Measurements from ENCODE around the gene ZFAND6.

ZFAND6 gene

DNA sequence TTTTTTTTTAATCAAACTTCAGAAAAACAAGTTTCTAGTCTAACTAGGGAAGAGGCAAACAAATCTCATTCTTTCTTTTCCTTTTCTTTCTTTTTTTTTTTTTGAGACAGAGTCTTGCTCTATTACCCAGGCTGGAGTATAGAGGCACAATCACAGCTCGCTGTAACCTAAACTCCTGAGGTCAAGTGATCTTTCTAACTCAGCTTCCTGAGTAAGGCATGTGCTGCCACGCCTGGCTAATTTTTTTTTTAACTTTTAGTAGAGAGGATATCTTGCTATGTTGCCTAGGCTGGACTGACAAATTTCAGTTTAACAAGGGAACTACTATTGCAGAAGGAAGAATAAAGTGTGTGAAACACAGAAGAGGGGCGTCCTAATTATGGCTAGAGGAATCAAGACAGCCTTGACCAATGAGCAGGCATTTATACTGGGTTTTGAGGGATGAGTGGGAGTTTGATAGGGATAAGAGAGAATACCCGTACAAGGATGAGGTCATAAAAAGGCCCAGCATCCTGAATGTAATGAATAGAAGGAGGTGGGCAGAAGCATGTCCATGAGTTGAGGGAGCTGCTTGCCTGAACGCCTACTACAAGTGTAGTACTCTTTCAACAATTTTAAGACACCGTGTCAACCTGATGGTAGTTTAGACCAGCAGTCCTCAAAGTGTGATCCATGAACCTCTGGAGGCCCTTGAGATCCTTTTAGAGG, 6.7 kb upstream of the ZFAND6 start:
- DNase-seq (ENCODE audit: low read depth), result no peak

DNA sequence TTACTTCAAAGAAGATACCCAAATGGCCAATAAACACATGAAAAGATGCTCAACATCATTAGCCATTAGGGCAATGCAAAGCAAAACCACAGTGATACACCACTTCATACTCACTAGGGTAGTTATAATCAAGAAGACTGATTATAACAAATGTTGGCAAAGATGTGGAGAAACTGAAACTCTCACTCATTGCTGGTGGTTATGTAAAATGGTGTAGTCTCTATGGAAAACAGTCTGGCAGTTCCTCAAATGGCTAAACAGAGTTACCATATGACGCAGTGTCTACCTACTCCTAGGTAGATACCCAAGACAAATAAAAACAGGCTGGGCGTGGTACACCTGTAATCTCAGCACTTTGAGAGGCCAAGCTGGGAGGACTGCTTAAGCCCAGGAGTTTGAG, 3.5 kb upstream of the ZFAND6 start:
- no peak for DNase-seq (ENCODE audit: low read depth)

DNA sequence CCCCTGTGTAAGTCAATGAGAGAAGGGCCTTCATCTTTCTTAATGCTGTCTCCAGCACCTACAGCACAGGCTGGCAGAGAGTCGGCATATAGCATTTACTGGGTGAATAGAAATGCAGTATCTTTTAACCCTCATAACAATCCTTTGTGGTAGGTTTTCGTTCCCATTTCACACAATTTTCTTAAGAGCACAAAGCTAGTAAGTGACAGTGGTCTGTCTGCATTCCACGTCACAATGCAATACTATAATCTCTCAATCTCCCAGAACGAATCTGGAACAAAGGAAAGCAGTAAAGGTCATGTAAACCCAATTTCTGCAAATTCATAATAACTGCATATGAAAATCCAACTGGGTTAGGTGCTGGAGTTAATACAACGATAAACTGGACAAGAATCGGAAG, 1.4 kb upstream of the ZFAND6 start:
- DNase-seq (ENCODE audit: low read depth), result no peak

DNA sequence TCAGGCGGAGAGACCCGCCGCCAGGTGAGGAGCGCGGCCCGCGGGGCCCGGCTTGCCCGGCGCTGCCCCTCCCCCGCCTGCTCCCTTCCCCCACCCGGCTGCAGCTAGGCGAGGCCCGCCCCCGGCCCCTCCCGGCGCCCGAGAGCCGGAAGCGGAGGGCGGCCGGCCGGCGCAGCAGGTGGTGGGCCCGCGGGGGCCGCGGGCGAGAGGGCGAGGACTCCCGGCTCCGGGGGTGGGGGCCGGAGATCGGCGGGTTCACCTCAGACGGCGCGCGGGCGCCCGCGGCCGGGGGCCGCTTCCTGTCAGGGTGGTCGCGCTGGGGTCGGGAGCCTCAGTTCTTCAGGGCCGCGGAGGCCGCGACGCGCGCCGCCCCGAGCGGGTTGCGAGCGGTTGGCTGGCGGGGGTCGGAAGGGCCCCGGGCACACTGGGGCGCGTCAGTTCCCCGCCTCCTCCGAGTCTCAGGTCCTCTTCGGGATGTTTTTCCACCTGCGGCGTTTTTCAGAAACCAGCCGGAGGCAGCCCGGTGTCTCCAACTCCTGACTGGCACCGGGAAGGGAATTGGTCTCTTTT, 395 bp downstream of the ZFAND6 start:
- no peak for DNase-seq (ENCODE audit: low read depth)

DNA sequence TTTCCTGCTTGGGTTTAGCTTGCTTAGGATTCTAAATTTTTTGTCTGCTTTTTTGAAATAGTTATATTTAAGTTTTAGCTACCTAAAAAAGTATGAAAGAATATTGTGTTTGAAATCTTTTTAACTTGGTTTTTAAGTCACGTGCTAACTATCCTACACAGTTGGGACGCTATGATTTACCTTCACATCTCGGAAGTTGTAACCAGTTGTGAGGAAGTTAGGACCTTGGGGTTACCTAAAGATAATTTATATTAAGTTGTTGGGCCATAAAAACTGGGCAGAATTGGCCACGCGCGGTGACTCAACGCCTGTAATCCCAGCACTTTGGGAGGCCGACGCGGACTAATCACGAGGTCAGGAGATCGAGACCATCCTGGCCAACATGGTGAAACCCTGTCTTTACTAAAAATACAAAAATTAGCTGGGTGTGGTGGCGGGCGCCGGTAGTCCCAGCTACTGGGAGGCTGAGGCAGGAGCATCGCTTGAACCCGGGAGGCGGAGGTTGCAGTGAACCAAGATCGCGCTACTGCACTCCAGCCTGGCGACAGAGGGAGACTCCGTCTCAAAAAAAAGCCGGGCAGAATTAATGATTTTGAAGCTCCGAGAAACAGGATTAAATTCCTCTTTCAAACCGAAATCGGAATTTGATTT, 1.0 kb downstream of the ZFAND6 start:
- DNase-seq (ENCODE audit: low read depth), result no peak

DNA sequence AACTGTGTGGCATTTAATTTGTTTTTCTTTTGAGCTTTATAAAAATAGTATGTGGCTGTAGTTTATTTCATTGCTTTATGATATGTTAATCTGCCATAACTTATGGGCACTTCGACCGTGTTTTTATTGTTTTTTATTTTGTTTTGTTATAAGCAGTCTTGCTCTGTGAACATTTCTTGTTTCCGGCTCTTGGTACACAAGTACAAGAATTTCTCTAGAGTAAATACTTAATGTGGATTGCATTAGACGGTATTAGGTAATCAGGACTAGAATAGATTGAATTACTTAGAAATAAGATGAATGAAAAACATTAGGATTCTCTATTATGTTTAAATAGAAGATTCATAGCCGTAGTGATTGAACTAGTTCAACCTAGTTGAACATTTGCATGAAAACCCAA, 2.1 kb downstream of the ZFAND6 start:
- DNase-seq (ENCODE audit: low read depth), result no peak

DNA sequence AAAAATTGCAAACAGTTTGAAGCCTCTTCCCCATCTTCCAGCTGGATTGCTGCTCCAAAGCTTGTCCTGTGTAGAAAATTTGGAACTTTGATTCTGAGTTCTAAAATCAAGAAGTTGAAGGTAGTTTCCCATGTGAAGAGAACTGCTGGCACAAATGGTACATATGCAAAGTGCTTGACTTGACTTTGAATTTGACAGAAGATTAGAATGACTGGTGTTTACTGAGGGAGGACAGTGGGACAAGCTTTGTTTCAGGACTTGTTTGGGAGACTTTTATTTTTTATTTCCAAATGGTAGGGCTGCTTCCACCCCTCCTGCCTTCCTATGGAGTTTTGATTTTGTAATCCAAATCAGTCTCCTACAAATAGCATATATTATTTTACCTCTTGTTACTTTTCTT, 7.4 kb downstream of the ZFAND6 start:
- DNase-seq (ENCODE audit: low read depth), result no peak

DNA sequence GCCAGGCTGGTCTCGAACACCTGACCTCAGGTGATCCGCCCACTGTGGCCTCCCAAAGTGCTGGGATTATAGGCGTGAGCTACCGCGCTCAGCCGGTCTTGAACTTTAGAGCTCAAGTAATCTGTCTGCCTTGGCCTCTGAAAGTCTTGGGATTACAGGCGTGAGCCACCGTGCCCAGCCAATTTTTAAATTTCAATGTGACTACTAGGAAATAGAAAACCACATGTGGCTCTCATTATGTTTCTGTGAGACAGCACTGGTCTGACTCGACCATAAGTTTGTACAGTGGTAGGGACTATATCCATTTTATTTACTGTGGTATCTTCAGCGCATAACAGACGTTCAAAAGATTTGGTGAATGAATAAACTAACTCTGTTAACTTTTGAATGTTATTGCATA, 9.1 kb downstream of the ZFAND6 start:
- no peak for DNase-seq (ENCODE audit: low read depth)

DNA sequence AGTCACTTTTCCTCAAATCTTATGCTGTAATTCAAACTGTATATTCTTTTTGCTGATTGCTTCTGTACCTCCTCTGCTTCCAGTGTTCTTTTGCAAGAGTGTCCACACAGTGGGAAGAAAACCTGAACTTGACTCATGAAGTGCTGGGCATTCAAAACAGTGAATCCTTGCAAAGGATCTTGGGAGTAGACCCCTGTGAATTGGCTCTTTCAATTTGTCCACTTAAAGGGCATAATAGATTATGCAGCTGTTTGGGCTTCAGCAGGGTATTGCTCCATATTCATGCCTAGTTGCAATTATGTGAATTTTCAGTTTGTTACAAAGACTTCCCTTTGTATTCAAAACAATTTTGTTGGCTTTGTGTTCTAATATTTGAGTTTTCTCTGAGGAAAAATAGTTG, 11.4 kb downstream of the ZFAND6 start:
- no peak for DNase-seq (ENCODE audit: low read depth)

DNA sequence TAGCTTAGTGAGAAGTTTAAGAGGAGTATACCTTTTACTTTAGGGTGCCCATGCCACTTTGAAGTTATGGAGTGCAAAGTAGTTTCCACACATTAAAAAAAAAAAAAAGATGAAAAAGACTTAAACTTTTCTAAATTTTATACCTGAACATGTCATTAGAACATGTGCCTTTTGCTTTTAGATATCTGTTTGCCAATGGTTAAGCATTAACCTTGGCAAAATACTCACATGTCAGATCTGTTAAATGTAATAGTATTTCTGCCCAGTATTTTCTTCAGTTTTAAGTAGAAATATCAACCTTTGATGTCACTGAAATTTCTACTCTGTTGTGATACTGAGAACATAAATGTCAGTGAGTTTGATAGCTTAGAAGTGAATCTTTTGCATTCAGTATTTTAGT, 12.2 kb downstream of the ZFAND6 start:
- DNase-seq (ENCODE audit: low read depth), result no peak

DNA sequence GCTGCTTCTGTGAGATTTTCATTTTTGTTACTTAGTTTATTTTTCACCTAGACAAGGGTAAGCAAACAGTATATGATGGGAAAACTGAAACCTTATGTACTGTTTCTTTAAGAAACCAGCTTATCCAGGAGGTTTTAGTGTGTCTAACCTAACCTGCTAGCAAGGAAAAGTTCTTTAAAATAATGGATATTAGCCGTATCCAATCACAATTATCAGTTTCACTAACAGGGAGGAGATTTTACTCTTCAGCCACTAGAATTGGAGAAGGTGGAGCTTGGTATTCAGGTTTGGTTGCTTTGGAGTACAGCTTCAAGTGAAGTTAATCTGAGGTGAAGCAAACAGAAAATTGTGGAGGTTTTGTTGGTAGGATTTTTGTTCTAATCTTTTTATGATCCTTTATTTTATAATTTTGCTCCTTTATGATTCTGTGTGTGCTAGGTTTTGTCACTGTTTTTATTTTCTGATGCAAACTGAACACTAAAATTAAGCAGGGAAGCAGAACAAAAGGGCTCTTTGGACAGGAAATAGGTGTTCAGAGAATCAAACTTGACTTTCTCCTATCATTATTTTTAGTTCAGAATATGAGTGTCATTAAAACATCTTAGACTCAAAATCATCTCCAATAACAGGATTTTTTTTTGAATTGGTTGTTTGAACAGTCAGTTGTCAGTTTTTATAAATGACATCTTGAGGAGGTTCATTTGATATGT, 13.0 kb downstream of the ZFAND6 start:
- no peak for DNase-seq (ENCODE audit: low read depth)

DNA sequence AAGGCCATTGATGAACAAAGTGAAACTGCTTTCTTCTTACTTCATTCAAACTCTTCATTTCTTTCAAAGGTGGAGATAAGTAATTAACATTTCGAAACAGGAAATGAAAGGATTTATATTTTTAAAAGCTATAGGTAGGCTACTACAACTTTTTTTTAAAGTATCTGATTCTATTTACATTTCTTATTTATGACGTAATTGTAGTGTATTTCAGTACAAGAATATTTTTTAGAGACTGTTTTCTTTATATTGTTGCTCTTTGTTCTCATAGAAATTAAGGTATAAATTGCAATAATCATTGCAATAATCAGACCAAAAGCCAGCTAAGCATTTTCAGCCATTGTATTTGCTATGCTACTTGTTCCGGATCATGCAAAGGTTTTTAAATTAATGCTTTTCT, 13.7 kb downstream of the ZFAND6 start:
- DNase-seq (ENCODE audit: low read depth), result no peak

DNA sequence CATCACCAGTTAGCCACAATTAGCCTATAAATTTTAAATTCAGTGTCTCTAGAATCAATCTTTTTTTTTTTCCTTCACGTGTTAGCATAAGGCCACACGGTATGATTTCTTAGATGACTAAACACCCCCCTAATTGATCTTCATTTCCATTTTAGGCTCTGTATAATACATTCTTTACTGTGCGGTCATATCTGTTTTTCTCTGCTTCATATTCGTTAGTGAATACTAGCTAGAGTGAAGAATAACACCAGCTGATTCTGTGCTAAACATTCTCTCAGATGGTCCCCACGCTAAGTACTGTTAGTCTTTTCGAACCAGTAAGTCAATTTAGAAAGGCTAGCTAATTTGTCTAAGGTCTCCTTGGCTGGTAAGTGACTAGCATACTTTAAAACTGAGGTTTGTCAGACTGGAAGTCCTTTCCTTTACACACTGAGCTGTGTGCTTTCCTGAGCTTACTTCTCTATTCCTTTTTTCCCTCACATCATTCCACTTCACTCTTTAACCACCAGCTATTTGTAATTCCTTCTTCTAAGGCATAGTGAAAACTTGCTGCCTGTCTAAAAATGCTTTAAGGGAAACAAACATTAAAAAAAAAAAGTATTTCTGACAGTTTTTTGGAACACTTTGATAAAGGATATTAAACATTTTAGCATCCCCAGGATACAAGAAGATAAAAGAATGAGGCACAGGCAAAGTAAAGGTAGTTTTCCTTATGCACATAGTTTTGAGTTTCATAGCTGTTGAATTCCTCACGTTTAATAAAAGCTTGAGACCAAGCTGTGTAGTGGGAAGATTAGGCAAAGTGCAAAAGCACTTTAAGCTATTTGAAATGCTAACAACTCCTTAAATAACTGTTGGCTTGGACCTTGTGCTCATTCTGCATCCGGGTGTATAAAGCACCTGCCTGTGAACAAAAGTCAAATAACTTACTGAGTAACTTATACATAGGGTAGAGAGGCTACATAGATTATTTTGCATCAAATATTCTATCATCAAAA, 17.1 kb downstream of the ZFAND6 start:
- DNase-seq (ENCODE audit: low read depth), result no peak

DNA sequence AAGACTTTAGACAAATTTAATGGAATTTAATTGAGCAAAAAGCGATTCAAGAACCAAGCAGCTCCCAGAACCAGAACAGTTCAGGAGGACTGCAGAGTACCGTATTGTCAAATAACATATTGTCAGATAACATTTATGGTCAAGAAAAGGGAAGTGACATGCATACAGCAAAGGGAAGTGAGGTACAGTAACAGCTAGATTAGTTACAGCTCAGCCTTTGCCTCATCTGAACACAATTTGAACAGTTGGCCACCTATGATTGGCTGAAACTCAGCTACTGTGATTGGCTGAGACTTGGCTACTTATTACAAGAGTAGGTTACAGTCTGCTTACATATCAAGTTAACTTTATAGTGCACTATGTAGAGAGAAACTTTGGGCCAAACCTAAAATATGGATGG, 21.9 kb downstream of the ZFAND6 start:
- no peak for DNase-seq (ENCODE audit: low read depth)

DNA sequence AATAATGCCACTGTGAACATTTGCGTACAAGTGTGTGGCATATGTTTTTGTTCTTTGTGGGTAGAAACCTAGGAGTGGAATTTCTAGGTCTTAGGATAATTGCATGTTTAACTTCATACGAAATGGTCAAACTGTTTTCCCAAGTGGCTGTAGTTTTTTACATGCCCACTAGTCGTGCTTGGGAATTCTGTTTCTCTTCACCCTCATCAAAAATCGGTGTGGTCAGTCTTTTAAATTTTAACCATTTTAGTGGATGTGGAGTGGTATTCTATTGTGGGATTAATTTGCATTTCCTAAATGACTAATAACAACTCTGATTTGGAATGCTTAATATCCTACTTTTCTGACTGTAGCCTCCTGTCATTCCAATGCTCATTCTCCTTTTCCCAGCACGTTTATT, 27.6 kb downstream of the ZFAND6 start:
- no peak for DNase-seq (ENCODE audit: low read depth)

DNA sequence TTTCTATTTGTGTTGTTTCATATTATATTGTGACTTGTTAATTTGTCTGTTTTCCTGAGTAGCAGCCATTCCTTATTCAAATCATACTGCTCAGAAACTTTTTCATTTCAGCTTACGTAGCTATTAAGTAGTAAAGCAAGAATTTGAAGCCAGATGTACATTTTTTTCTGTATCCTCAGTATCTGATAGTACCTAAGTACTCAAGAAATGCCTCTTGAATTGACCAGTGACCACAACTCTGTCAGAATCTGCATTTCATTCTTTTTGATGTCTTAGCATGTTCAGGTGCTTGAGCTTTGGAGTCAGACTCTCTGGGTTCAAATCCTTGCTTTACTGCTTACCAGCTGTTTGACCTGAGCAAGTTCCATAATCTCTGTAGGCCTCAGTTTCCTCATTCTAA, 30.6 kb downstream of the ZFAND6 start:
- DNase-seq (ENCODE audit: low read depth), result no peak

DNA sequence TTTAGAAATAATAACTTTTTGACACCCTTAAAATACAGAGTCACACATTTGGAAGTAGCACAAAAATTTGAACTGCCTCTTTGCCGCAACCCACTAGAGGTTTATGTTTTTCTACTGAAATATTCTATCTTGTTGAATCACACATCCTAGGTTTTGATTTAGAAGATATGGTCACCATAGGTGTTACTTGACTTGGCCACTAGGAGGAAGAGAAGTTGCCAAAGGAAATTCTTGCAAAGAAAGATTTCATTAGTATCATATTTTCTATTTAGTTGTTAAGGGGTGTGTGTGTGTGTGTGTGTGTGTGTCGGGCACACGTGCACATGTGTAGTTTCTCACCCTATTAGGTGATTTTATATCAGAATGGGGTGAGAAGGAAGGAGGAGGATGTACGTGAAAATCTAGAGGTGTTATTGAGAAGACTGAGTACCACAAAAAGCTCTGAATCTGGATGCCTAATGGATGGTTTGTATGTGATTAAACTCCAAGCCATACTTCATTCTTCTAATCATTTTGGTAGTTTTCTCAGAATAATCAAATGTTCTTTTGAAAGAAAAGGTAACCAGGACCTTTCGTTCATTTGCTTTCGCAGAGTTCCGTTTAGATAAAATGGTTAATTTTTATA, 31.5 kb downstream of the ZFAND6 start:
- no peak for DNase-seq (ENCODE audit: low read depth)

DNA sequence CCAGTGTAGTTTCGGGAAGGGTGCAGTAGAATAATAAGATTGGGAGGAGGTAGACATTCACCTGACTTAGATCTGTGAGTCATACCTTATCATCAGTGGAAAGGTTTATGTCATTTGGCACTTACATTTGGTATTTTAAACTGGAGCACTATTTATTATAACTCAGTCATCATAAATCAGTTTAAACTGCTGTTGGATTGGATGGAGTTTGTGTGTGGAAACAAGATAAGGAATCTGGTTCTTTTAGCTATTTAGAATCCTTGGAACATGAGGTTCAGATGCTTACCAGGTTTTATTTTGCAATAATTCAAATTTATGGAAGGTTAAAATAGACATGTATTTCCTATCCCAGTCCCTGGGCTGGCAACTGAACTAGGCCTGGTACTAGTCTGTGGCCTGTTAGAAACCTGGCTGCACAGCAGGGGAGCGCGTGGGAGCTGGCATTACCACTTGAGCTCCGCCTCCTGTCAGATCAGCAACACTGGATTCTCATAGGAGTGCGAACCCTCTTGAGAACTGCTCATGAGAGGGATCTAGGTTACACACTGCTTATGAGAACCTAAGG, 34.5 kb downstream of the ZFAND6 start:
- DNase-seq (ENCODE audit: low read depth), result no peak

DNA sequence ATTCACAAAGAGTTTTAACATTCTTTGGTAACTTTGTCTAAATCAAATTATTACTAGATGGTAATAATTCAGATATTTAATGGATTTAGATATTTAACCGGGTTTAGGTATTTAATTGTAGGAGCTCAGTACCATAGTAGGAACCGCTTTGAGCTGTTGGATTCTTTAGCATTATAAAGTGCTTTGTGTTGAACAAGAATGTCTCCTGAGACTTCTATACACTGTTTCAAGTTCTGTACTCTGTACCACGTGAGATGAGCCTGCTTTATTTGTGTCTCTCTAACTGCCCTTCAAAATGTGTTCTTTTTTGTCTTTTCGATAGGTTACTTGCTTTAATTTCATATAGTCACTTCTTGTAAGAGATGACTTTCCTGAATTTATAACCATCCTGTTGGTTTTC, 36.0 kb downstream of the ZFAND6 start:
- no peak for DNase-seq (ENCODE audit: low read depth)

DNA sequence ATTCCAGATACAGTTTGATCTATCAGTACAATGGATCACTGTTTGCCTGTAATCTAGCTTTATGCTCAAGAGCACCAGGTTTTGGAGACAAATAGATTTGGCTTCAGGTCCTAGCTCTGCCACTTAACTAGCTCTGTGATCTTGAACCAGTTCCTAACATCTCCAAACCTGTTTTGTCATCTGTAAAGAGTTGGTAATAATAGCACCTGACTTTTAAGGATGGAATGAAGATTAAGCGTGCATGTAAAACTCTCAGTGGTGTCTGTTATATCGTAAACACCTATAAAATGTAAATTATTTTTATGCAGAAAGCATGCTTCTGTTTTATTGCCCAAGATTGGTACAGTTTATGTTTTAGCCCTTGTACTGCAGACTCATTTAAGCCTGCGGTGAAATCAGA, 36.5 kb downstream of the ZFAND6 start:
- no peak for DNase-seq (ENCODE audit: low read depth)

DNA sequence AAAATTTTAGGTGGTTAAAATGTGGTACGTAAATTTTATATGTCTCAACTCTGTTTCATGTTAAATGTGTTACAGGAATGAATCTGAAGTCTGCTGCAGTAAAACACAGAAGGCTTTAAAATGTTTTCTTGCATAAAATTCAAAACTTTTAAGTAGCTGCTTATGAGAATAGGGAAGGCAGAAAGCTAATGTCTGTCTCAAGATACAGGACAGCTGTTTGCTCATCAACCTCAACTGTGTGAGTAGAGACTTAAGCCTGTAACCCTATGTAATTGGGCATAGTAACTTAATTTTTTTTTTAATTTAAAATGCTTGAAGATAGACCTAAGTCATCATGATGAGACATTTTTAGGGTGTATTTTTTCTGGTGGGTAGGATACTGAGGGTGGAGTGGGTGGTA, 38.9 kb downstream of the ZFAND6 start:
- no peak for DNase-seq (ENCODE audit: low read depth)
